Caco-2 (cell line): ENCODE measurements around the gene GALNTL6. TPM values are rescaled to one million over a fixed set of nuclear protein-coding genes. Genes with fewer than 3 reads are reported as not detected.

ENCODE experiments used
- BruUV-seq: library from RNA; stranded (reverse); fragments of 400-500 nt; replicated peaks from 2 replicates; lab custom pipeline; 2021; lab: Mats Ljungman, UMichigan
- CTCF ChIA-PET: fragments of 300-600 bp; sonication (Branson Sonifier 250); formaldehyde crosslinking; loops from one replicate; lab custom pipeline; 2022; ENCODE audit warnings: antibody characterized with exemption; lab: Charles Lee
- POLR2A ChIA-PET: fragments of 300-600 bp; sonication (Branson Sonifier 250); formaldehyde crosslinking; loops from one replicate; lab custom pipeline; 2022; ENCODE audit warnings: antibody characterized with exemption; lab: Charles Lee
- DNase-seq, 2 experiments: peaks; one replicate each; pipeline versions ENCODE4 v3.0.0 to v3.0.0-alpha.2; 2020 to 2022
- H3K27me3 ChIP-seq: replicated peaks from 2 replicates; pipeline ENCODE4 v1.6.0; 2011; ENCODE audit warnings: low read length; ENCODE audit not compliant: control insufficient read depth, insufficient read depth
- H3K36me3 ChIP-seq: 2 replicates; pipeline ENCODE4 v1.5.1; 2011; ENCODE audit warnings: low read length; ENCODE audit not compliant: control insufficient read depth, insufficient read depth
- H3K4me1 ChIP-seq: fragments of 250-450 bp; sonication (Bioruptor Pico); 2 replicates; pipeline ENCODE4 v1.5.1; 2020; ENCODE audit warnings: mild to moderate bottlenecking
- H3K4me3 ChIP-seq: 2 replicates; pipeline ENCODE4 v1.5.1; 2011; ENCODE audit warnings: low read depth, mild to moderate bottlenecking, control low read depth, low read length
- H3K9me3 ChIP-seq: fragments of 250-450 bp; sonication (Bioruptor Pico); 2 replicates; pipeline ENCODE4 v1.5.1; 2020; ENCODE audit warnings: mild to moderate bottlenecking, moderate library complexity
- H3K27ac Mint-ChIP-seq: one replicate; pipeline ENCODE4 v1.8.0; 2022; ENCODE audit warnings: mixed read lengths; ENCODE audit not compliant: unreplicated experiment
- H3K27me3 Mint-ChIP-seq: one replicate; pipeline ENCODE4 v1.8.0; 2022; ENCODE audit warnings: mixed read lengths; ENCODE audit not compliant: insufficient read depth, unreplicated experiment
- H3K36me3 Mint-ChIP-seq: one replicate; pipeline ENCODE4 v1.8.0; 2022; ENCODE audit warnings: mild to moderate bottlenecking, mixed read lengths; ENCODE audit not compliant: insufficient read depth, unreplicated experiment
- H3K4me1 Mint-ChIP-seq: one replicate; pipeline ENCODE4 v1.8.0; 2022; ENCODE audit warnings: low read depth, mixed read lengths; ENCODE audit not compliant: unreplicated experiment
- H3K4me3 Mint-ChIP-seq: one replicate; pipeline ENCODE4 v1.8.0; 2022; ENCODE audit warnings: mild to moderate bottlenecking, moderate library complexity, mixed read lengths; ENCODE audit not compliant: unreplicated experiment
- H3K9me3 Mint-ChIP-seq: one replicate; pipeline ENCODE4 v1.8.0; 2022; ENCODE audit warnings: mixed read lengths; ENCODE audit not compliant: unreplicated experiment
- intact Hi-C: fragments of 100-400 bp; cut with micrococcal nuclease; formaldehyde crosslinking; loops from one replicate; pipeline ENCODE4 v1.10.0; 2022; ENCODE audit not compliant: unreplicated experiment
- total RNA-seq: library from RNA; stranded (reverse); gene quantifications from 2 replicates; pipeline ENCODE4 v1.2.3, GENCODE V29; 2022
- TF ChIP-seq, protein P1 (sequence below), 2 experiments: fragments of 200-600 bp in 1 of 2; IDR thresholded peaks; 1 replicate in 1 of 2; 2 replicates in 1 of 2; pipeline versions ENCODE4 v1.5.1 to v1.8.0; 2011 to 2022; ENCODE audit warnings: antibody characterized with exemption in 1 of 2, control low read depth in 1 of 2, inconsistent platforms in 1 of 2, low read depth in 1 of 2, low read length in 1 of 2, mild to moderate bottlenecking in 1 of 2, moderate library complexity in 1 of 2; ENCODE audit not compliant: insufficient read depth in 1 of 2, severe bottlenecking in 1 of 2, unreplicated experiment in 1 of 2

GALNTL6 gene
- total RNA-seq, 1 experiment from 2014 or later: not detected

DNA sequence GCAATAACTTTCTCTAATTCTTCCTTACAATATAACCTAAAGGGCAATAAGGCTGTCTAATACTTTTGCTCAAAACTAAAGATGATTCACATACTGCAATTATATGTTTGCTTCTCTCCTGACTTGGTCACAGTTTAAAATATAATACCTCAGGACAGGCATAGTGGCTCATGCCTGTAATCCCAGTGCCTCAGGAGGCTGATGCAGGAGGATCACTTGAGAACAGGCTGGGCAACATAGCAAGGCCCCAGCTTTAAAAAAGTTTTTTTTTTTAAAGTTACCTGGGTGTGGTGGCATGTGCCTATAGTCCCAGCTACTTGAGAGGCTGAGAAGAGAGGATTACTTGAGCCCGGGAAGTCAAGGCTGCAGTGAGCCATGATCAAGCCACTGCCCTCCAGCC lies 1125.7 kb downstream of the GALNTL6 start:
- H3K9me3 ChIP-seq: no peaks in the 10 kb centered on the region
- BruUV-seq: no TSS peak
- Mint-ChIP-seq H3K4me1 (no peaks in the 10 kb centered on the region), H3K27me3 (peaks cover 4% of the 10 kb centered on the region), H3K9me3 (no peaks in the 10 kb centered on the region), H3K36me3 (no peaks in the 10 kb centered on the region), H3K4me3 (no peak overlapping the region), H3K27ac (no peak overlapping the region)
- TF ChIP-seq, protein P1, sequence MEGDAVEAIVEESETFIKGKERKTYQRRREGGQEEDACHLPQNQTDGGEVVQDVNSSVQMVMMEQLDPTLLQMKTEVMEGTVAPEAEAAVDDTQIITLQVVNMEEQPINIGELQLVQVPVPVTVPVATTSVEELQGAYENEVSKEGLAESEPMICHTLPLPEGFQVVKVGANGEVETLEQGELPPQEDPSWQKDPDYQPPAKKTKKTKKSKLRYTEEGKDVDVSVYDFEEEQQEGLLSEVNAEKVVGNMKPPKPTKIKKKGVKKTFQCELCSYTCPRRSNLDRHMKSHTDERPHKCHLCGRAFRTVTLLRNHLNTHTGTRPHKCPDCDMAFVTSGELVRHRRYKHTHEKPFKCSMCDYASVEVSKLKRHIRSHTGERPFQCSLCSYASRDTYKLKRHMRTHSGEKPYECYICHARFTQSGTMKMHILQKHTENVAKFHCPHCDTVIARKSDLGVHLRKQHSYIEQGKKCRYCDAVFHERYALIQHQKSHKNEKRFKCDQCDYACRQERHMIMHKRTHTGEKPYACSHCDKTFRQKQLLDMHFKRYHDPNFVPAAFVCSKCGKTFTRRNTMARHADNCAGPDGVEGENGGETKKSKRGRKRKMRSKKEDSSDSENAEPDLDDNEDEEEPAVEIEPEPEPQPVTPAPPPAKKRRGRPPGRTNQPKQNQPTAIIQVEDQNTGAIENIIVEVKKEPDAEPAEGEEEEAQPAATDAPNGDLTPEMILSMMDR (IDR thresholded peaks at IDR 0.05; ENCODE audit: insufficient read depth in 1 of 2, low read depth in 1 of 2, low read length in 1 of 2, severe bottlenecking in 1 of 2, unreplicated experiment in 1 of 2): no peak
- POLR2A ChIA-PET: no interaction called here
- H3K36me3 ChIP-seq: no peaks in the 10 kb centered on the region
- CTCF ChIA-PET: no interaction called here
- no peaks in the 10 kb centered on the region for H3K27me3 ChIP-seq
- DNase-seq: no peak
- intact Hi-C loops: no loop called here
- H3K4me3 ChIP-seq: no peak overlapping the region
- no peaks in the 10 kb centered on the region for H3K4me1 ChIP-seq

DNA sequence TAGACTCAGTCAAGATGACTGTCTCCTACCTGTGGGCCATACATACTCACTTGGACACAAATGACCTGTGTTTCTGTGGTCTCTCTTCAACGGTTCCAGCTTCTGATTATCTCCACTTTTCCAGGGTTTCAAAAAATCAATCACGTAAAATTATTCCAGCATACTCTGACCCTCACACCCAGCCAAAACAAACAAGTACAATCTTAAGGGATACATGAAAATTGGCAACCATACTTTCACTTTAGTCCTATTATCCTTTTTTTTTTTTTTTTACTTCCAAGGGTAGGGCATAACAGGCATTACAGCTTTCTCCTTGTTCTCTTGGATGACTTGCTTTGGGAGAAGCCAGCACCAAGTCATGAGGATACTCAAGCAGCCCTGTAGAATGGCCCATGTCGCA lies 1129.6 kb downstream of the GALNTL6 start:
- Histone ChIP-seq H3K36me3 (no peaks in the 10 kb centered on the region), H3K9me3 (no peaks in the 10 kb centered on the region), H3K4me3 (no peak overlapping the region), H3K27me3 (no peaks in the 10 kb centered on the region), H3K4me1 (no peaks in the 10 kb centered on the region)
- no peak for DNase-seq
- H3K36me3 Mint-ChIP-seq: no peaks in the 10 kb centered on the region
- peaks cover 6% of the 10 kb centered on the region for H3K27me3 Mint-ChIP-seq
- ChIA-PET CTCF (no interaction called here), POLR2A (no interaction called here)
- no peaks in the 10 kb centered on the region for H3K9me3 Mint-ChIP-seq
- intact Hi-C loops: no loop called here
- no TSS peak for BruUV-seq
- no peak overlapping the region for H3K27ac Mint-ChIP-seq
- TF ChIP-seq, protein P1 (IDR thresholded peaks at IDR 0.05; ENCODE audit: insufficient read depth in 1 of 2, low read depth in 1 of 2, low read length in 1 of 2, severe bottlenecking in 1 of 2, unreplicated experiment in 1 of 2): no peak
- H3K4me3 Mint-ChIP-seq: no peak overlapping the region
- H3K4me1 Mint-ChIP-seq: no peaks in the 10 kb centered on the region

GRCh38 chr4:172945611-172946010 lies 1132.4 kb downstream of the GALNTL6 start:
- no peak overlapping the region for H3K27ac Mint-ChIP-seq
- Histone ChIP-seq H3K4me1 (no peaks in the 10 kb centered on the region), H3K4me3 (no peak overlapping the region), H3K36me3 (no peaks in the 10 kb centered on the region), H3K27me3 (no peaks in the 10 kb centered on the region), H3K9me3 (no peaks in the 10 kb centered on the region)
- intact Hi-C loops: no loop called here
- no peak overlapping the region for H3K4me3 Mint-ChIP-seq
- TF ChIP-seq, protein P1 (IDR thresholded peaks at IDR 0.05; ENCODE audit: insufficient read depth in 1 of 2, low read depth in 1 of 2, low read length in 1 of 2, severe bottlenecking in 1 of 2, unreplicated experiment in 1 of 2): no peak
- POLR2A ChIA-PET: no interaction called here
- no TSS peak for BruUV-seq
- no peak for DNase-seq
- CTCF ChIA-PET: no interaction called here
- H3K36me3 Mint-ChIP-seq: no peaks in the 10 kb centered on the region
- H3K4me1 Mint-ChIP-seq: no peaks in the 10 kb centered on the region
- H3K9me3 Mint-ChIP-seq: no peaks in the 10 kb centered on the region
- peaks cover 6% of the 10 kb centered on the region for H3K27me3 Mint-ChIP-seq
